ENCODE results near the gene SERPINB11.
"Not testable (repeated sequence)": the region's sequence is repeated elsewhere in the genome, so short reads cannot be mapped to it uniquely, and the experiment has no call there.

Gene SERPINB11

DNA sequence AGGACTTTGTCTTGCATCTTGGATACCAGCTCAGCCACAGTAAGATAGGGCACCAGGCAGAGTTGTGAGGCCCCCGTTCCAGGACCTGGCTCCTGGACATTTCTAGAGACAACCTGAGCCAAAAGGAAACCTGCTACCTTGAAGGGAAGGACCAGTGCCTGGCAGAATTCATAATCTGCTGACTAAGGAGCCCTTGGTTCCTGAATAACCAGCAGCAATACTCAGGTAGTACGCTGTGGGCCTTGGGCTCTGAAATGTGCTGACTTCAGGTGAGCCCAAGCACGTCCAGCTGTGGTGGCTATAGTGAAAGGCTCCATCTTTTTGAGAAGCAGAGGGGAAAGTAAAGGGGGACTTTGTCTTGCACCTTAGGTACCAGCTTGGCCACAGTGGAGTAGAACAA is 28.5 kb downstream of the SERPINB11 start:
- no peak for DNase-seq

DNA sequence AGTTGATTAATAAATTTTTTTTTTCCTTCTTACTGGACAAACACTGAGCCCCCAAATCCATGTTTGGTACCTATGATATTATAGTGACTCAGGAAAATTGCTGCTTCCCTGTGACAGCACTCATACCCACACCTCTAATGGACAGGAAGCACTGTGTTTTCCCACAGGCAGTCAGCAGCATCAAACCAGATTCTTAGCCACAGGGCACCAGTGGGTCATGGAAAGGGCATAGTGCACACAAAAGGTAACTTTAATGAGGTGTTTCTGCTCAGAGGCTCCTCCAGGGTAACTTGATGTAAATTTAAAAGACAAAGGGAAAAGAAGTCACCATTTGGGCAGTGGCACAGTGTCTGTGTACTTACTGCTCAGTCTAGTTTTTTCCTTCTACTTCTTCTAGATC is 34.1 kb downstream of the SERPINB11 start:
- no peak for DNase-seq

DNA sequence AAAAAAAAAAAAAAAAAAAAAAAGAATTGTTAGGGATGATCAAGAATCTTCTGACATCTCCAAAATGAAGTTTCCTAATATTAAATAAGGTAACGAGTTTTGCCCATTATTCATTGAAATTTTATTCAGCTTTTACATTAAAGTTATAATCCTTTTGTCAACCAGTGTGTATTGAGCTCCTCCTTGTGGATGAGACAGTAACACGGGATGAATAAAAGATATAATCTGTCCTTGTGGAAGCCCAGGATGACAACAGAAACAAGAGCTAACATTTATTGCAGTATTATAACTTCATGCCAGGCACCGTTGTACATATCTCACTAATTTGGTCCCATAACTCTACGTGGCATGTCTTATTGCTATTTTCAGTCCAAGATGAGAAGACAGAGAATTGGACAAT is 39.0 kb downstream of the SERPINB11 start:
- DNase-seq = no peak

DNA sequence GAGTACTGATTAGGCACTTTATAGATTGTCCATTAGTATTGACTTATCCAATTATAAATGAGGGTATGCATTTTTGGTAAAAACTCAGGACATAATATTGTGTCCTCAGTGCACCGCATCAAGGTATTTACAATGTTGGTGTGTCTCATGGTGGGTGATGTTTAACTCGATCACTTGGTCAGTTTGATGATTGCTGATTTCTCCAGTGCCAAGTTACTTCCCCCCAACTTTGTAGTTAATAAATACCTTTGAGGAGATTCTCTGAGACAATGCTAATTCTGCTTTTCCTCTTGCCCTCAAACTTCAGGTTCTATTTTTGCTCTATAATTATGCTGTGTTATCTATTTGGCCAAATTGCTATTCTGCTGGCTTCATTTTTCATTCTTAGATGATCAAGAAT is 44.2 kb downstream of the SERPINB11 start:
- no peak for DNase-seq

GRCh38 chr18:63749489-63749888 is 46.7 kb downstream of the SERPINB11 start:
- no peak for DNase-seq

DNA sequence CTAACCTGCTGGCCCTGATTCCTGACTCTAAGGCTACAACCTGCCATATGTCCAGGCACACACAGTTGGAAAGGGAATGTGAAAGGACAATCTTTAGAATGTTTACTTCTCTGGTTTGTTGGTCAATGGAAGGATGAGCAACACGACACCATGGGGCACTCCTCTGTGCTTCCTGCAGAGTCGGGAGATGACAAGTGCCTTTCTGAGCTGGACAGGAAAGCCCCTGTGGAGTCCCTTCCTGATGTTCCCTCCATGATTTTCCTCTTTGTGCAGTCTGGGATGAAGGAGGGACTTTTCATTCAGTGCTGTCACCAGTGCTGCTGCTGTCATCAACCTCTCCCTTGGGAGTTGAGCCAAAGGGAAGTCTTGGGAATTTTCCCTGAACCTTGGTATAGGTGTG is 49.9 kb downstream of the SERPINB11 start:
- no peak for DNase-seq

DNA sequence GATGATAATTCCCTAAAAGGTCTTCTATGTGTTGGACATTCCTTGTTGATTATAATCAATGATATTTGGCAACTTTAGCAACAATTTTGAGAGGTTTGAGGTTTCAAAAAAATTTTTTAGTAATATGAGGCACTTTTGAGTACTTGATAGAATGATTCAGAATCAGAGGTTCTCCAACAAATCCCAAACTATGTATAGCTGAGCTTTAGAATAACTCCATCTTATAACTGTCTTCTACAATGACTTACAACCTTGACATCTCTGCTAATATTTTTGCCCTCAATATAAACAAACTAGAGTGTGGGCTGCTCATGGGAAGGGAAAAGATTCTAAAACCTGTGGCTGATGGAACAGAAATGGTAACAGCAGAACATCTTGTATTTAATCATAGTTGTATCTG is 50.9 kb downstream of the SERPINB11 start:
- DNase-seq = no peak

GRCh38 chr18:63757541-63757940 is 54.8 kb downstream of the SERPINB11 start:
- DNase-seq = no peak

- no peak for DNase-seq
These were observed 56.0 kb downstream of the SERPINB11 start for GRCh38 chr18:63758615-63759240.

DNA sequence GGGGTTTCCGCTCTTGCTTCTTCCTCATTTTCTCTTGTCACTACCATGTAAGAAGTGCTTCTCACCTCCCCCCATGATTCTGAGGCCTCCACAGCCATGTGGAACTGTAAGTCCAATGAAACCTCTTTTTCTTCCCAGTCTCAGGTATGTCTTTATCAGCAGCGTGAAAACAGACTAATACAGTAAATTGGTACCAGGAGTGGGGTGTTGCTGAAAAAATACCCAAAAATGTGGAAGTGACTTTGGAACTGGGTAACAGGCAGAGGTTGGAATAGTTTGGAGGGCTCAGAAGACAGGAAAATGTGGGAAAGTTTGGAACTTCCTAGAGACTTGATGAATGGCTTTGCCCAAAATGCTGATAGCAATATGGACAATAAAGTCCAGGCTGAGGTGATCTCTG is 57.0 kb downstream of the SERPINB11 start:
- not testable (repeated sequence) for DNase-seq

- no peak for DNase-seq
These were observed 59.8 kb downstream of the SERPINB11 start for GRCh38 chr18:63762518-63762917.

- no peak for DNase-seq
These were observed 61.3 kb downstream of the SERPINB11 start for GRCh38 chr18:63763831-63764600.

- no peak for DNase-seq
These were observed 63.1 kb downstream of the SERPINB11 start for GRCh38 chr18:63765837-63766236.

All from femur (tissue), 1 donor.